Measurements from ENCODE around the gene RNF123. TPM values are rescaled to one million over a fixed set of nuclear protein-coding genes. Genes with fewer than 3 reads are reported as not detected.
"Not testable (repeated sequence)": the region's sequence is repeated elsewhere in the genome, so short reads cannot be mapped to it uniquely, and the experiment has no call there.

The RNF123 gene
- total and polyA plus RNA-seq, 2 experiments from 2014 or later: 14.6 to 32.5 TPM

DNA sequence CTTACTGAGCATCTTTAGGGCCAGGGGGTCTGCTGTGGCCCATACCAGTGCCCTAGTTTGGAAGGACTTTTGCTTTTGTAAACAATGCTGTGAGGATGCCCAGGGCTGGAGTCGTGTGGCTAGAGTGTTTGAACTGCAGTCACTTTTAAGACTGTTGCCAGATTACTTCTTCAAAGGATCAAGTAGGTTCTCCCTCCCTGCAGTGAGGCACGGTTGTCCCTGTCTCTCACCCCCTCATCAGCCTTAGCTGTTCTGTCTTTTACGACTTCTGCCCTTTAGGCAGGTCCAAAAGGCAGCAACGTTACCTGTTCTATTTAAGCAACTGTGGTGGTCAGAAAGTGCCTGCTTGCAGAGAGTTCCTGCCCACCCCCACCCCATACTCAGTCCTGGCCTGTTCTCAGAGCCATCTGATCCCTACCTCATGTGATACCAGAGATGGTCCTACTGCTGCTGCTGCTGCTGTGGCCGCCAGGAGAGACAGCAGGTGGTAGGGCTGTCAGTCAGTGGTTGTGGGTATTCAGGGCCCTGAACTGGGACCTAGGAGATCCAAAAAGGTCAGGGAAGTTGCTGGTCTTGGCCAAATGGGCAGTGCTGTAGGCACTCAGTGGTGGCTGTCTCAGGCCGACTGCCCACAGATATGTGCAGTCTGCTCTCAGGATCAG is 5.2 kb downstream of the RNF123 start:
- H3K27me3 ChIP-seq (ENCODE audit: insufficient read depth); H3K27ac Mint-ChIP-seq; H4K20me1 ChIP-seq (replicated peaks; ENCODE audit: insufficient read depth); H2AFZ ChIP-seq; H3F3A ChIP-seq (replicated peaks; ENCODE audit: low read depth); H3K9me2 ChIP-seq (ENCODE audit: insufficient read depth); H3K4me1 ChIP-seq (ENCODE audit: insufficient read depth); H3K79me2 ChIP-seq (replicated peaks; ENCODE audit: insufficient read depth); H3K4me3 Mint-ChIP-seq; H3K4me2 ChIP-seq; H3K36me3 ChIP-seq (ENCODE audit: insufficient read depth); H3K9me3 Mint-ChIP-seq; H3K4me1 Mint-ChIP-seq; H3K4me3 ChIP-seq; H3K27ac ChIP-seq (ENCODE audit: low read depth); ATAC-seq; H3K27me3 Mint-ChIP-seq (ENCODE audit: insufficient read depth, low read depth, poor library complexity); H3K36me3 Mint-ChIP-seq (ENCODE audit: low read depth); DNase-seq (ENCODE audit: low spot score): not testable (repeated sequence)

DNA sequence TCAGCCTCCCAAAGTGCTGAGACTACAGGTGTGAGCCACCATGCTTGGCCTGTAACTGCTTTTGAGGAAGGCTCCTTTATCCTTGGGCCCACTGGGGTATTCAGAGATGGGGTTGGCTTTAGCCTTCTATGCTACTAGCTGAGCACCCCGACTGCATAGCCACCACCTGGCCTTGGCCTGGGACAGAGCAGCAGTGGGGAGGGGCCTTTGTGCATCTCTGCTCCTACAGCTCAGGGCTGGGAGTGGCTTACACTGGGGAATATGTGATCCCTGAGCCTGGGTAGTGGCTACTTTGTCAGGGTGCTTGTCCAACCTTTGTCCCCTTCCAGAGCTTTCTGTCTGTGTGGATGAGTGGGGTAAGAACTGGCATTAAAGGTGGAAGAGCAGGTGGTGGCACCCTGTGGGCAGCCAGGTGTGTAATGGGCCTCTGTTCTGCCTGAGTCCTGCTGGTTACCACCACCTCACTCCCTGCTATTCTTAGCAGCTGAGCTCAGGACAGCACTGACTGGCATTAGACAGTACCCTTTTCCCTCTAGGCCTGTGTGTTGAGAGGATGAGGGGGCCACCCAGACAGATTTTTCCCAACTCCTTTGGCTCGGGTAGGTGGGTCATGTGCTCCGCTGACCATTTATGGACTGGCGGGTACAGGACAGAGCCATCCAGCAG is 6.1 kb downstream of the RNF123 start:
- H3K4me2 ChIP-seq; H3K36me3 ChIP-seq (ENCODE audit: insufficient read depth); DNase-seq (ENCODE audit: low spot score); H3K4me3 Mint-ChIP-seq; H3K9me3 Mint-ChIP-seq; H3K27me3 ChIP-seq (ENCODE audit: insufficient read depth); H3K4me1 ChIP-seq (ENCODE audit: insufficient read depth); H4K20me1 ChIP-seq (replicated peaks; ENCODE audit: insufficient read depth); H3K36me3 Mint-ChIP-seq (ENCODE audit: low read depth); H3F3A ChIP-seq (replicated peaks; ENCODE audit: low read depth); H3K9me2 ChIP-seq (ENCODE audit: insufficient read depth); H2AFZ ChIP-seq; H3K27me3 Mint-ChIP-seq (ENCODE audit: insufficient read depth, low read depth, poor library complexity); H3K79me2 ChIP-seq (replicated peaks; ENCODE audit: insufficient read depth); H3K27ac Mint-ChIP-seq; H3K4me1 Mint-ChIP-seq; H3K4me3 ChIP-seq; H3K27ac ChIP-seq (ENCODE audit: low read depth): not testable (repeated sequence)
- peak; percentile 47; the same call in 2 of the 3 replicates for ATAC-seq

DNA sequence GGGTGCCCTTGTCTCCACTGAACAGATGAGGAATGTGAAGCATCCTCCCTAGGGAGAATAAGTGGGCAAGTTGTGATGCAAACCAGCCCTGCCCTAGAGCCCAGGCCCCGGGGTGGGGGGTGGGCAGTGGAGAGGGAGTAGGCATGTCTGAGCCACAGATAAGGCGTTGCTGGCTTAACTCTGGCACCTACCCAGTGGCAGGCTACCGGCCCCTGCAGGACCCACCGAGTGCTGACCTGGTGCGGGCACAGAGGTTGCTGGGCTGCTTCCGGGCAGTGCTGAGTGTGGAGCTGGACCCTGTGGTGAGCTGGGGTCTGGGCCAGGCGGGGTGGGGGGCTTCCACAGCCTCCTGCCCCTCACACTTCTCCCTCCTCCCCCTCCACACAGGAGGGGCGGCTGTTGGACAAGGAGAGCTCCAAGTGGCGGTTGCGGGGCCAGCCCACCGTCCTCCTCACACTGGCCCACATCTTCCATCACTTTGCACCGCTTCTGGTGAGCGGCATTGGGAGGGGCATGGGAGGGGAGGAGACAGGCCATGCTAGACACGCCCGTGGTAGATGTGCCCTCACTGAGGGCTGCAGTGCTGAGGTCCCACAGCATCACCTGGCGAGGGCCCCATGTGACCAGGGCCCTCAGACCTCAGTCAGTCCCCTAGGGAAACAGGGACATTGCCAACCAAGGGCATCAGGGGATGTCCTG is 10.1 kb downstream of the RNF123 start:
- H3K4me2 ChIP-seq: no peak overlapping the region
- Mint-ChIP-seq H3K9me3 (no peaks in the 10 kb centered on the region), H3K27me3 (ENCODE audit: insufficient read depth, low read depth, poor library complexity) (peaks cover 17% of the 10 kb centered on the region), H3K36me3 (ENCODE audit: low read depth) (peaks cover 8% of the 10 kb centered on the region), H3K27ac (no peak overlapping the region), H3K4me1 (peaks cover 18% of the 10 kb centered on the region), H3K4me3 (no peak overlapping the region)
- no peak for DNase-seq (ENCODE audit: low spot score)
- no peak overlapping the region for H3K4me3 ChIP-seq
- H3K79me2 ChIP-seq (replicated peaks; ENCODE audit: insufficient read depth): no peaks in the 10 kb centered on the region
- H4K20me1 ChIP-seq (replicated peaks; ENCODE audit: insufficient read depth): peaks cover 5% of the 10 kb centered on the region; the same call in 1 of the 2 replicates
- ATAC-seq: no peak
- no peaks in the 10 kb centered on the region; the same call in 1 of the 2 replicates for H3F3A ChIP-seq (replicated peaks; ENCODE audit: low read depth)
- H3K36me3 ChIP-seq (ENCODE audit: insufficient read depth): no peaks in the 10 kb centered on the region
- H3K4me1 ChIP-seq (ENCODE audit: insufficient read depth): no peaks in the 10 kb centered on the region
- no peak overlapping the region for H3K27ac ChIP-seq (ENCODE audit: low read depth)
- H2AFZ ChIP-seq: no peak overlapping the region
- H3K9me2 ChIP-seq (ENCODE audit: insufficient read depth): no peaks in the 10 kb centered on the region
- H3K27me3 ChIP-seq (ENCODE audit: insufficient read depth): no peaks in the 10 kb centered on the region
- TF ChIP-seq, protein P1, sequence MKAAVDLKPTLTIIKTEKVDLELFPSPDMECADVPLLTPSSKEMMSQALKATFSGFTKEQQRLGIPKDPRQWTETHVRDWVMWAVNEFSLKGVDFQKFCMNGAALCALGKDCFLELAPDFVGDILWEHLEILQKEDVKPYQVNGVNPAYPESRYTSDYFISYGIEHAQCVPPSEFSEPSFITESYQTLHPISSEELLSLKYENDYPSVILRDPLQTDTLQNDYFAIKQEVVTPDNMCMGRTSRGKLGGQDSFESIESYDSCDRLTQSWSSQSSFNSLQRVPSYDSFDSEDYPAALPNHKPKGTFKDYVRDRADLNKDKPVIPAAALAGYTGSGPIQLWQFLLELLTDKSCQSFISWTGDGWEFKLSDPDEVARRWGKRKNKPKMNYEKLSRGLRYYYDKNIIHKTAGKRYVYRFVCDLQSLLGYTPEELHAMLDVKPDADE (IDR thresholded peaks at IDR 0.05): no peak
- TF ChIP-seq, protein P2, sequence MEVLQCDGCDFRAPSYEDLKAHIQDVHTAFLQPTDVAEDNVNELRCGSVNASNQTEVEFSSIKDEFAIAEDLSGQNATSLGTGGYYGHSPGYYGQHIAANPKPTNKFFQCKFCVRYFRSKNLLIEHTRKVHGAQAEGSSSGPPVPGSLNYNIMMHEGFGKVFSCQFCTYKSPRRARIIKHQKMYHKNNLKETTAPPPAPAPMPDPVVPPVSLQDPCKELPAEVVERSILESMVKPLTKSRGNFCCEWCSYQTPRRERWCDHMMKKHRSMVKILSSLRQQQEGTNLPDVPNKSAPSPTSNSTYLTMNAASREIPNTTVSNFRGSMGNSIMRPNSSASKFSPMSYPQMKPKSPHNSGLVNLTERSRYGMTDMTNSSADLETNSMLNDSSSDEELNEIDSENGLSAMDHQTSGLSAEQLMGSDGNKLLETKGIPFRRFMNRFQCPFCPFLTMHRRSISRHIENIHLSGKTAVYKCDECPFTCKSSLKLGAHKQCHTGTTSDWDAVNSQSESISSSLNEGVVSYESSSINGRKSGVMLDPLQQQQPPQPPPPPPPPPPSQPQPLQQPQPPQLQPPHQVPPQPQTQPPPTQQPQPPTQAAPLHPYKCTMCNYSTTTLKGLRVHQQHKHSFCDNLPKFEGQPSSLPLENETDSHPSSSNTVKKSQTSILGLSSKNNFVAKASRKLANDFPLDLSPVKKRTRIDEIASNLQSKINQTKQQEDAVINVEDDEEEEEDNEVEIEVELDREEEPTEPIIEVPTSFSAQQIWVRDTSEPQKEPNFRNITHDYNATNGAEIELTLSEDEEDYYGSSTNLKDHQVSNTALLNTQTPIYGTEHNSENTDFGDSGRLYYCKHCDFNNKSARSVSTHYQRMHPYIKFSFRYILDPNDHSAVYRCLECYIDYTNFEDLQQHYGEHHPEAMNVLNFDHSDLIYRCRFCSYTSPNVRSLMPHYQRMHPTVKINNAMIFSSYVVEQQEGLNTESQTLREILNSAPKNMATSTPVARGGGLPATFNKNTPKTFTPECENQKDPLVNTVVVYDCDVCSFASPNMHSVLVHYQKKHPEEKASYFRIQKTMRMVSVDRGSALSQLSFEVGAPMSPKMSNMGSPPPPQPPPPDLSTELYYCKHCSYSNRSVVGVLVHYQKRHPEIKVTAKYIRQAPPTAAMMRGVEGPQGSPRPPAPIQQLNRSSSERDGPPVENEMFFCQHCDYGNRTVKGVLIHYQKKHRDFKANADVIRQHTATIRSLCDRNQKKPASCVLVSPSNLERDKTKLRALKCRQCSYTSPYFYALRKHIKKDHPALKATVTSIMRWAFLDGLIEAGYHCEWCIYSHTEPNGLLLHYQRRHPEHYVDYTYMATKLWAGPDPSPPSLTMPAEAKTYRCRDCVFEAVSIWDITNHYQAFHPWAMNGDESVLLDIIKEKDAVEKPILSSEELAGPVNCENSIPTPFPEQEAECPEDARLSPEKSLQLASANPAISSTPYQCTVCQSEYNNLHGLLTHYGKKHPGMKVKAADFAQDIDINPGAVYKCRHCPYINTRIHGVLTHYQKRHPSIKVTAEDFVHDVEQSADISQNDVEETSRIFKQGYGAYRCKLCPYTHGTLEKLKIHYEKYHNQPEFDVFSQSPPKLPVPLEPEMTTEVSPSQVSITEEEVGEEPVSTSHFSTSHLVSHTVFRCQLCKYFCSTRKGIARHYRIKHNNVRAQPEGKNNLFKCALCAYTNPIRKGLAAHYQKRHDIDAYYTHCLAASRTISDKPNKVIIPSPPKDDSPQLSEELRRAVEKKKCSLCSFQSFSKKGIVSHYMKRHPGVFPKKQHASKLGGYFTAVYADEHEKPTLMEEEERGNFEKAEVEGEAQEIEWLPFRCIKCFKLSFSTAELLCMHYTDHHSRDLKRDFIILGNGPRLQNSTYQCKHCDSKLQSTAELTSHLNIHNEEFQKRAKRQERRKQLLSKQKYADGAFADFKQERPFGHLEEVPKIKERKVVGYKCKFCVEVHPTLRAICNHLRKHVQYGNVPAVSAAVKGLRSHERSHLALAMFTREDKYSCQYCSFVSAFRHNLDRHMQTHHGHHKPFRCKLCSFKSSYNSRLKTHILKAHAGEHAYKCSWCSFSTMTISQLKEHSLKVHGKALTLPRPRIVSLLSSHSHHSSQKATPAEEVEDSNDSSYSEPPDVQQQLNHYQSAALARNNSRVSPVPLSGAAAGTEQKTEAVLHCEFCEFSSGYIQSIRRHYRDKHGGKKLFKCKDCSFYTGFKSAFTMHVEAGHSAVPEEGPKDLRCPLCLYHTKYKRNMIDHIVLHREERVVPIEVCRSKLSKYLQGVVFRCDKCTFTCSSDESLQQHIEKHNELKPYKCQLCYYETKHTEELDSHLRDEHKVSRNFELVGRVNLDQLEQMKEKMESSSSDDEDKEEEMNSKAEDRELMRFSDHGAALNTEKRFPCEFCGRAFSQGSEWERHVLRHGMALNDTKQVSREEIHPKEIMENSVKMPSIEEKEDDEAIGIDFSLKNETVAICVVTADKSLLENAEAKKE (CRISPR knock-in tag; IDR thresholded peaks at IDR 0.05): no peak
- TF ChIP-seq EZH2 (IDR thresholded peaks at IDR 0.05; ENCODE audit: low read depth, unreplicated experiment) (no peak), EZH2phosphoT487 (IDR thresholded peaks at IDR 0.05; ENCODE audit: unreplicated experiment) (no peak), POLR2AphosphoS5 (IDR thresholded peaks at IDR 0.05; ENCODE audit: low read depth) (no peak), CREB1 (CRISPR knock-in tag; IDR thresholded peaks at IDR 0.05; ENCODE audit: low read depth) (no peak), STAT1 (IDR thresholded peaks at IDR 0.05; ENCODE audit: unreplicated experiment) (no peak), ZNF114 (CRISPR knock-in tag; IDR thresholded peaks at IDR 0.05) (no peak)

Measured in GM23338 (cell line).